A549 (cell line): Measurements from ENCODE around the gene SRSF10. TPM values are rescaled to one million over a fixed set of nuclear protein-coding genes. Genes with fewer than 3 reads are reported as not detected.

Source experiments
- ATAC-seq, 2 experiments: fragments of 200-7000 bp in 1 of 2; fragments of >200 bp in 1 of 2; cut with Nextera tagmentation in 1 of 2; cut with Tn5 transposase in 1 of 2; 3 replicates each; pipeline versions ENCODE4 v1.8.0 to v1.9.1; 2018 to 2020; ENCODE audit warnings: mild to moderate bottlenecking in 1 of 2, moderate library complexity in 1 of 2
- CTCF ChIA-PET: fragments of 300-600 bp; sonication (Branson Sonifier 250); formaldehyde crosslinking; extraction: SDS; loops from one replicate; lab custom pipeline; 2021; ENCODE audit warnings: antibody characterized with exemption, inconsistent platforms; lab: Yijun Ruan, JAX
- POLR2A ChIA-PET: fragments of 350-600 bp; formaldehyde crosslinking; extraction: SDS; loops from one replicate; lab custom pipeline; 2021; ENCODE audit warnings: antibody characterized with exemption, inconsistent platforms; lab: Yijun Ruan, JAX
- DNase-seq, 2 experiments: peaks; one replicate each; pipeline versions ENCODE4 v3.0.0 to v3.0.0-alpha.2; 2011 to 2016; ENCODE audit warnings: low read depth in 1 of 2, low spot score in 1 of 2
- FAIRE-seq: peaks from 2 replicates; lab custom pipeline; 2011; peaks lifted over from hg19 to GRCh38; lab: Jason Lieb, UNC
- H3K27ac ChIP-seq, 2 experiments: fragments of >200 bp; sonication (Bioruptor Twin); formaldehyde crosslinking; 3 replicates each; pipeline ENCODE4 v1.5.1; 2016 to 2017
- H3K4me1 ChIP-seq: fragments of >200 bp; sonication (Bioruptor Twin); formaldehyde crosslinking; 3 replicates; pipeline ENCODE4 v1.6.1; 2016
- H3K4me2 ChIP-seq: fragments of >200 bp; sonication (Bioruptor Twin); formaldehyde crosslinking; 3 replicates; pipeline ENCODE4 v1.6.1; 2016
- H3K4me3 ChIP-seq: fragments of >200 bp; sonication (Bioruptor Twin); formaldehyde crosslinking; 3 replicates; pipeline ENCODE4 v1.5.1; 2016
- H3K9me3 ChIP-seq: fragments of >200 bp; sonication (Bioruptor Twin); formaldehyde crosslinking; 3 replicates; pipeline ENCODE4 v1.6.1; 2016
- CBX2 ChIP-seq: fragments of 200-600 bp; sonication (generic); IDR thresholded peaks from 2 replicates; pipeline ENCODE4 v1.6.1; 2016; ENCODE audit warnings: low read depth, mild to moderate bottlenecking, borderline replicate concordance
- CTCF ChIP-seq: fragments of >200 bp; sonication (Bioruptor Twin); formaldehyde crosslinking; IDR thresholded peaks from 3 replicates; pipeline ENCODE4 v1.5.1; 2016
- ELK1 ChIP-seq: fragments of 150-350 bp; IDR thresholded peaks from 2 replicates; pipeline ENCODE4 v1.6.1; 2014; ENCODE audit warnings: low read depth, mild to moderate bottlenecking, low read length
- EP300 ChIP-seq, 2 experiments: fragments of >200 bp; sonication (Bioruptor Twin); formaldehyde crosslinking; IDR thresholded peaks; 2 replicates in 1 of 2; 3 replicates in 1 of 2; pipeline ENCODE4 v1.6.1; 2016 to 2017
- FOSB ChIP-seq: fragments of 250-450 bp; sonication (Bioruptor Pico); IDR thresholded peaks from 2 replicates; pipeline ENCODE4 v1.5.0; 2020; ENCODE audit warnings: mild to moderate bottlenecking, moderate library complexity
- HES2 ChIP-seq: fragments of >200 bp; sonication (Bioruptor Twin); formaldehyde crosslinking; IDR thresholded peaks from 2 replicates; pipeline ENCODE4 v1.6.1; 2016
- HEYL ChIP-seq: fragments of 250-450 bp; sonication (Bioruptor Pico); IDR thresholded peaks from 2 replicates; pipeline ENCODE4 v1.8.0; 2021; ENCODE audit warnings: mild to moderate bottlenecking, moderate library complexity
- KDM1A ChIP-seq: fragments of 200-600 bp; sonication (generic); IDR thresholded peaks from 2 replicates; pipeline ENCODE4 v1.6.1; 2016; ENCODE audit warnings: low read depth, mild to moderate bottlenecking
- MAX ChIP-seq: IDR thresholded peaks from 2 replicates; pipeline ENCODE4 v1.6.1; 2012
- NPAS2 ChIP-seq: fragments of 250-450 bp; sonication (Bioruptor Pico); IDR thresholded peaks from 2 replicates; pipeline ENCODE4 v1.8.0; 2022; ENCODE audit warnings: mild to moderate bottlenecking, moderate library complexity, borderline replicate concordance
- RAD21 ChIP-seq, 2 experiments: fragments of >200 bp in 1 of 2; sonication (Bioruptor Twin) in 1 of 2; formaldehyde crosslinking in 1 of 2; IDR thresholded peaks in 1 of 2; conservative IDR thresholded peaks in 1 of 2; 2 replicates in 1 of 2; 3 replicates in 1 of 2; pipeline ENCODE4 v1.6.1; 2012 to 2018; ENCODE audit warnings: inconsistent platforms in 1 of 2
- RNF2 ChIP-seq: fragments of 200-600 bp; sonication (generic); IDR thresholded peaks from 2 replicates; pipeline ENCODE4 v1.6.1; 2016; ENCODE audit warnings: low read depth, mild to moderate bottlenecking, antibody characterized with exemption, moderate library complexity, borderline replicate concordance
- SMC3 ChIP-seq: fragments of >200 bp; sonication (Bioruptor Twin); formaldehyde crosslinking; IDR thresholded peaks from 3 replicates; pipeline ENCODE4 v1.6.1; 2018; ENCODE audit warnings: inconsistent platforms
- TP53 ChIP-seq: fragments of 250-450 bp; sonication (Bioruptor Pico); IDR thresholded peaks from 2 replicates; pipeline ENCODE4 v1.5.0; 2021; ENCODE audit warnings: mild to moderate bottlenecking, moderate library complexity
- ZC3H11A ChIP-seq: fragments of 450-650 bp; IDR thresholded peaks from 2 replicates; pipeline ENCODE4 v1.6.1; 2014; ENCODE audit warnings: antibody characterized with exemption, mild to moderate bottlenecking
- ZFP36 ChIP-seq: fragments of 450-650 bp; IDR thresholded peaks from 2 replicates; pipeline ENCODE4 v1.6.1; 2014; ENCODE audit warnings: borderline replicate concordance; ENCODE audit not compliant: partially characterized antibody
- WGBS: methylation state at CpG from one replicate; pipeline ENCODE4 v1.1.6; 2017; ENCODE audit errors: missing lambda C conversion rate; 5-methylcytosine and 5-hydroxymethylcytosine counted together
- polyA plus RNA-seq, 4 experiments: library from polyadenylated mRNA; depleted of rRNA in 3 of 4; stranded (reverse); fragments of >200 nt; fragmentation: RNase III in 1 of 4; extraction: RNeasy Plus Mini Kit Qiagen cat#74134 plus additional on column Dnase treatment in 1 of 4; gene quantifications; 2 replicates in 3 of 4; 3 replicates in 1 of 4; pipeline ENCODE4 v1.2.3, GENCODE V29; 2011 to 2017

Gene SRSF10
- polyA plus RNA-seq, 2 of the 4 experiments (the other 2 are of a cell fraction) = 141 to 180 TPM

GRCh38 chr1:23916209-23917131, 63.7 kb downstream of the SRSF10 start:
- Histone ChIP-seq H3K4me1 (peaks cover 16% of the 10 kb centered on the region), H3K27ac (peak overlapping the region in 1 of 2 experiments; percentile 63; a peak in 2 of 6 replicates), H3K4me2 (no peak overlapping the region), H3K9me3 (no peaks in the 10 kb centered on the region), H3K4me3 (no peak overlapping the region)
- FAIRE-seq (no peak), ATAC-seq (peak; percentile 96 to 97), DNase-seq (peak; percentile 57 to 81)
- ChIA-PET POLR2A (interaction anchor here (0.5 to 1.0 kb wide), 2 partner anchors 120 to 144 kb away, joined by 3 read pairs; no protein-coding TSS in a partner anchor), CTCF (interaction anchor here (0.5 to 2.8 kb wide), 35 partner anchors 12 to 235 kb away, joined by 3 to 22 read pairs (median 3); partner anchors contain the start of genes FUCA1 and LYPLA2)
- peak; percentile 61 for TF ChIP-seq CTCF
- TF ChIP-seq SMC3 = peak; percentile 50
- TF ChIP-seq RAD21 (conservative IDR thresholded peaks at IDR 0.05 in 1 of 2, IDR thresholded peaks at IDR 0.05 in 1 of 2) = peak; percentile 72 to 85
- no peak for TF ChIP-seq KDM1A
- WGBS = 49% methylated on average over 12 of the region's 12 CpGs

GRCh38 chr1:23915466-23915865, 64.7 kb downstream of the SRSF10 start:
- ATAC-seq = no peak
- POLR2A ChIA-PET = no interaction called here
- H3K9me3 ChIP-seq = no peaks in the 10 kb centered on the region
- peaks cover 12% of the 10 kb centered on the region for H3K4me1 ChIP-seq
- CTCF ChIA-PET = interaction anchor here (1.7 to 2.8 kb wide), 3 partner anchors 13 to 104 kb away, joined by 7 to 12 read pairs (median 8); partner anchors contain the start of gene FUCA1
- no peak for FAIRE-seq
- H3K27ac ChIP-seq = no peak overlapping the region
- WGBS = 96% methylated on average over 5 of the region's 5 CpGs
- DNase-seq = no peak
- no peak for TF ChIP-seq EP300 (IDR thresholded peaks at IDR 0.05)
- no peak for TF ChIP-seq TP53 (CRISPR knock-in tag)
- TF ChIP-seq ELK1 = no peak
- TF ChIP-seq ZFP36 = no peak
- TF ChIP-seq NPAS2 (CRISPR knock-in tag) = no peak
- TF ChIP-seq RAD21 (conservative IDR thresholded peaks at IDR 0.05 in 1 of 2, IDR thresholded peaks at IDR 0.05 in 1 of 2) = no peak
- no peak for TF ChIP-seq RNF2
- TF ChIP-seq CTCF = no peak
- no peak for TF ChIP-seq HES2
- TF ChIP-seq CBX2 = no peak
- no peak for TF ChIP-seq FOSB
- no peak for TF ChIP-seq MAX
- no peak for TF ChIP-seq HEYL
- TF ChIP-seq ZC3H11A = no peak
- H3K4me2 ChIP-seq = no peak overlapping the region
- H3K4me3 ChIP-seq = no peak overlapping the region
